ENCODE results near the gene TRPM4. TPM values are rescaled to one million over a fixed set of nuclear protein-coding genes. Genes with fewer than 3 reads are reported as not detected.

Gene TRPM4
- total and polyA plus RNA-seq, 2 of the 13 experiments (the other 11 are each of a cell fraction or from before 2014, with no cell fraction given), result 1.9 to 4.3 TPM

GRCh38 chr19:49125025-49125731 is 32.4 kb upstream of the TRPM4 start:
- no peak overlapping the region for H2AFZ ChIP-seq (ENCODE audit: low read length)
- in situ Hi-C loops (cut with HindIII; ENCODE audit: extremely low pct_ligation_motif_present, low pct_unique_long_range_greater_than_20kb) (no loop called here), intact Hi-C loops (cut with micrococcal nuclease; ENCODE audit: unreplicated experiment) (loop anchor here (5.0 kb wide), 1 partner anchor 72 kb away; no protein-coding TSS in a partner anchor)
- no peaks in the 10 kb centered on the region; a peak in 1 of 5 replicates for H3K36me3 ChIP-seq (replicated peaks in 1 of 2; ENCODE audit: control insufficient read depth in 1 of 2, insufficient read depth in 2 of 2, low read length in 2 of 2)
- peak overlapping the region; percentile 45 to 72 (median 65) for H3K4me3 ChIP-seq (replicated peaks in 1 of 3; ENCODE audit: insufficient read depth in 1 of 3, low read depth in 2 of 3, low read length in 3 of 3)
- H3K9ac ChIP-seq (ENCODE audit: insufficient read depth, low read depth, low read length), result peak overlapping the region; percentile 63
- no peaks in the 10 kb centered on the region for H3K9me3 ChIP-seq (ENCODE audit: low read length)
- BruUV-seq (replicated peaks), result no TSS peak
- DNase-seq (ENCODE audit: low spot score) (peak; percentile 65), FAIRE-seq (peak; percentile 76), ATAC-seq (peak; percentile 67)
- peaks cover 0 to 7% of the 10 kb centered on the region in 2 experiments; a peak in 1 of 5 replicates for H3K27me3 ChIP-seq (ENCODE audit: control insufficient read depth in 1 of 2, insufficient read depth in 2 of 2, low read length in 2 of 2)
- H3K4me2 ChIP-seq (ENCODE audit: low read depth, low read length), result peak overlapping the region; percentile 98
- peaks cover 56% of the 10 kb centered on the region for H3K4me1 ChIP-seq (ENCODE audit: insufficient read depth, low read length)
- H3K79me2 ChIP-seq (ENCODE audit: insufficient read depth, low read length), result no peaks in the 10 kb centered on the region
- H3K27ac ChIP-seq (ENCODE audit: extremely low read length, insufficient read depth, low read length), result peak overlapping the region; percentile 67
- ChIA-PET CTCF (ENCODE audit: low intra/inter-chr PET ratio, low total read pairs) (no interaction called here), POLR2A (interaction anchor here (0.9 to 3.2 kb wide), 5 partner anchors 11 to 131 kb away, joined by 4 to 12 read pairs (median 5); partner anchors contain the start of genes LIN7B and RUVBL2)
- WGBS (ENCODE audit: low lambda C conversion rate), result 1% methylated on average over 18 of the region's 23 CpGs
- no peaks in the 10 kb centered on the region for H4K20me1 ChIP-seq (ENCODE audit: insufficient read depth, low read length)
- TF ChIP-seq, protein P1, sequence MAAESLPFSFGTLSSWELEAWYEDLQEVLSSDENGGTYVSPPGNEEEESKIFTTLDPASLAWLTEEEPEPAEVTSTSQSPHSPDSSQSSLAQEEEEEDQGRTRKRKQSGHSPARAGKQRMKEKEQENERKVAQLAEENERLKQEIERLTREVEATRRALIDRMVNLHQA (CRISPR knock-in tag; IDR thresholded peaks at IDR 0.05), result no peak
- TF ChIP-seq ZNF790 (CRISPR knock-in tag; IDR thresholded peaks at IDR 0.05; ENCODE audit: borderline replicate concordance), result no peak
- TF ChIP-seq RELA (CRISPR knock-in tag; IDR thresholded peaks at IDR 0.05), result no peak; the same call in 1 of the 2 replicates
- no peak for TF ChIP-seq NFYB (CRISPR knock-in tag; IDR thresholded peaks at IDR 0.05)
- TF ChIP-seq ZNF138 (CRISPR knock-in tag; IDR thresholded peaks at IDR 0.05; ENCODE audit: low read depth), result 0 out of 2 replicates have a peak, but pooled peaks have one; percentile 51
- no peak for TF ChIP-seq E2F1 (CRISPR knock-in tag; IDR thresholded peaks at IDR 0.05)
- TF ChIP-seq ZNF776 (CRISPR knock-in tag; IDR thresholded peaks at IDR 0.05), result no peak
- peak; percentile 52 for TF ChIP-seq UBTF (CRISPR knock-in tag; IDR thresholded peaks at IDR 0.05)
- TF ChIP-seq ZFX (CRISPR knock-in tag; IDR thresholded peaks at IDR 0.05; ENCODE audit: low read depth), result peak; percentile 82
- TF ChIP-seq ZNF572 (CRISPR knock-in tag; IDR thresholded peaks at IDR 0.05), result 0 out of 2 replicates have a peak, but pooled peaks have one; percentile 31
- peak; percentile 75; the same call in 1 of the 2 replicates for TF ChIP-seq TFDP1 (CRISPR knock-in tag; IDR thresholded peaks at IDR 0.05; ENCODE audit: borderline replicate concordance)
- TF ChIP-seq PHF21A (CRISPR knock-in tag; IDR thresholded peaks at IDR 0.05), result peak; percentile 69
- TF ChIP-seq ZNF788 (CRISPR knock-in tag; IDR thresholded peaks at IDR 0.05; ENCODE audit: borderline replicate concordance), result peak; percentile 44; the same call in 1 of the 2 replicates
- 0 out of 2 replicates have a peak, but pooled peaks have one; percentile 33 for TF ChIP-seq HOXA3 (CRISPR knock-in tag; IDR thresholded peaks at IDR 0.05)
- no peak for TF ChIP-seq ZNF639 (CRISPR knock-in tag; conservative IDR thresholded peaks at IDR 0.05)
- TF ChIP-seq ZNF747 (CRISPR knock-in tag; IDR thresholded peaks at IDR 0.05; ENCODE audit: borderline replicate concordance), result peak; percentile 66; the same call in 1 of the 2 replicates
- TF ChIP-seq ZNF580 (CRISPR knock-in tag; IDR thresholded peaks at IDR 0.05; ENCODE audit: borderline replicate concordance, low read depth), result peak; percentile 19; the same call in 1 of the 2 replicates

Data from HepG2 (cell line).